Colonic mucosa (tissue), 4 donors: ENCODE data around the gene SORT1. TPM values are rescaled to one million over a fixed set of nuclear protein-coding genes. Genes with fewer than 3 reads are reported as not detected.

Source experiments
- DNase-seq: peaks from one replicate; pipeline ENCODE4 v3.0.0-alpha.2; 2020
- H3K27ac ChIP-seq: fragments of 200-600 bp; one replicate; pipeline ENCODE4 v1.8.0; 2021
- H3K27me3 ChIP-seq: fragments of 200-600 bp; one replicate; pipeline ENCODE4 v1.8.0; 2021
- H3K36me3 ChIP-seq: fragments of 200-600 bp; one replicate; pipeline ENCODE4 v1.8.0; 2021
- H3K4me1 ChIP-seq: fragments of 200-600 bp; one replicate; pipeline ENCODE4 v1.8.0; 2021; ENCODE audit warnings: mild to moderate bottlenecking
- H3K4me3 ChIP-seq: fragments of 200-600 bp; one replicate; pipeline ENCODE4 v1.8.0; 2021
- H3K9ac ChIP-seq, 2 donors: one replicate each; pipeline ENCODE4 v1.7.0; 2013; ENCODE audit warnings: control low read depth in 2 of 2, low read depth in 2 of 2, low read length in 2 of 2
- H3K9me3 ChIP-seq: fragments of 200-600 bp; one replicate; pipeline ENCODE4 v1.8.0; 2021
- CTCF ChIP-seq: fragments of 200-600 bp; IDR thresholded peaks from one replicate; pipeline ENCODE4 v1.8.0; 2022; ENCODE audit warnings: antibody characterized with exemption, mild to moderate bottlenecking
- intact Hi-C: fragments of 100-400 bp; cut with DNase I; formaldehyde crosslinking; loops from one replicate; pipeline ENCODE4 v1.14.1; 2022
- total RNA-seq, 2 donors: library from RNA; stranded (reverse); fragmentation: NEBNext Ultra II Directional in 1 of 2; extraction: Animal tissue kit (Norgen Biotek cat#: 25700) in 1 of 2; gene quantifications; one replicate each; pipeline ENCODE4 v1.2.1, GENCODE V29; 2021
- donor health status: healthy.
- donor health status: DM: no; HTN: no; CAD: no.
- donor health status: DM: no; HTN: no; CAD: no.

SORT1 gene
- total RNA-seq, 2 donors from 2014 or later, result 76.2 to 134 TPM

GRCh38 chr1:109280862-109281261, 116.9 kb downstream of the SORT1 start:
- no peak overlapping the region for H3K27ac ChIP-seq
- H3K27me3 ChIP-seq, result no peaks in the 10 kb centered on the region
- H3K4me1 ChIP-seq, result peaks cover 17% of the 10 kb centered on the region
- no peak overlapping the region for H3K4me3 ChIP-seq
- no peak for DNase-seq
- no peak overlapping the region for H3K9ac ChIP-seq
- no peaks in the 10 kb centered on the region for H3K36me3 ChIP-seq
- TF ChIP-seq CTCF, result no peak
- H3K9me3 ChIP-seq, result no peaks in the 10 kb centered on the region
- intact Hi-C loops, result loop anchor here (5.0 kb wide), 1 partner anchor 116 kb away; the partner anchor contains the start of gene SORT1

- no peak overlapping the region for H3K9ac ChIP-seq
- DNase-seq, result no peak
- intact Hi-C loops, result loop anchor here (5.0 kb wide), 1 partner anchor 118 kb away; the partner anchor contains the start of gene SORT1
- TF ChIP-seq CTCF, result no peak
- no peaks in the 10 kb centered on the region for H3K27me3 ChIP-seq
- H3K4me3 ChIP-seq, result no peak overlapping the region
- H3K36me3 ChIP-seq, result no peaks in the 10 kb centered on the region
- peaks cover 21% of the 10 kb centered on the region for H3K4me1 ChIP-seq
- H3K9me3 ChIP-seq, result no peaks in the 10 kb centered on the region
- no peak overlapping the region for H3K27ac ChIP-seq
These were observed 118.0 kb downstream of the SORT1 start for GRCh38 chr1:109279615-109280278.

- H3K9ac ChIP-seq, result peak overlapping the region in 1 of 2 donors; percentile 35
- intact Hi-C loops, result no loop called here
- DNase-seq, result peak; percentile 94
These were observed 120.1 kb downstream of the SORT1 start for GRCh38 chr1:109277434-109278204.

GRCh38 chr1:109275706-109276345, 121.9 kb downstream of the SORT1 start:
- intact Hi-C loops, result no loop called here
- H3K9ac ChIP-seq, result no peak overlapping the region

More at GRCh38 chr1:109277434-109278204, 120.1 kb downstream of the SORT1 start:
- Histone ChIP-seq H3K9me3 (no peaks in the 10 kb centered on the region), H3K4me1 (peaks cover 26% of the 10 kb centered on the region), H3K27ac (peak overlapping the region; percentile 44), H3K27me3 (no peaks in the 10 kb centered on the region), H3K36me3 (no peaks in the 10 kb centered on the region), H3K4me3 (no peak overlapping the region)
- peak; percentile 84 for TF ChIP-seq CTCF

More at GRCh38 chr1:109275706-109276345, 121.9 kb downstream of the SORT1 start:
- Histone ChIP-seq H3K27ac (no peak overlapping the region), H3K36me3 (no peaks in the 10 kb centered on the region), H3K4me1 (peaks cover 15% of the 10 kb centered on the region), H3K4me3 (no peak overlapping the region), H3K27me3 (no peaks in the 10 kb centered on the region), H3K9me3 (no peaks in the 10 kb centered on the region)
- no peak for DNase-seq
- no peak for TF ChIP-seq CTCF
